ENCODE results near the gene WIPF3. TPM values are rescaled to one million over a fixed set of nuclear protein-coding genes. Genes with fewer than 3 reads are reported as not detected.
A peak's percentile ranks its signal among the peaks of the same experiment; 100 is the strongest.

The WIPF3 gene, protein sequence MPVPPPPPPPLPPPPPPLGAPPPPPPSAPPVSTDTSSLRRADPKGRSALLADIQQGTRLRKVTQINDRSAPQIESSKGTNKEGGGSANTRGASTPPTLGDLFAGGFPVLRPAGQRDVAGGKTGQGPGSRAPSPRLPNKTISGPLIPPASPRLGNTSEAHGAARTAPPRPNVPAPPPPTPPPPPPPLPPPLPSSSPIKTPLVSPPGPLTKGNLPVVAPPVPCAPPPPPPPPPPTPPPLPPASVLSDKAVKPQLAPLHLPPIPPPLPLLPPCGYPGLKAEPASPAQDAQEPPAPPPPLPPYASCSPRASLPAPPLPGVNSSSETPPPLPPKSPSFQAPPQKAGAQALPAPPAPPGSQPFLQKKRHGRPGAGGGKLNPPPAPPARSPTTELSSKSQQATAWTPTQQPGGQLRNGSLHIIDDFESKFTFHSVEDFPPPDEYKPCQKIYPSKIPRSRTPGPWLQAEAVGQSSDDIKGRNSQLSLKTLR
- 1 to 10 TPM; 1.8 to 3.8 TPM for total RNA-seq
- long read RNA-seq, partial matches to known transcripts, result 2 of 2 reads
- long read RNA-seq, other reads (novel, unspliced or antisense), result 0 of 2 reads

DNA sequence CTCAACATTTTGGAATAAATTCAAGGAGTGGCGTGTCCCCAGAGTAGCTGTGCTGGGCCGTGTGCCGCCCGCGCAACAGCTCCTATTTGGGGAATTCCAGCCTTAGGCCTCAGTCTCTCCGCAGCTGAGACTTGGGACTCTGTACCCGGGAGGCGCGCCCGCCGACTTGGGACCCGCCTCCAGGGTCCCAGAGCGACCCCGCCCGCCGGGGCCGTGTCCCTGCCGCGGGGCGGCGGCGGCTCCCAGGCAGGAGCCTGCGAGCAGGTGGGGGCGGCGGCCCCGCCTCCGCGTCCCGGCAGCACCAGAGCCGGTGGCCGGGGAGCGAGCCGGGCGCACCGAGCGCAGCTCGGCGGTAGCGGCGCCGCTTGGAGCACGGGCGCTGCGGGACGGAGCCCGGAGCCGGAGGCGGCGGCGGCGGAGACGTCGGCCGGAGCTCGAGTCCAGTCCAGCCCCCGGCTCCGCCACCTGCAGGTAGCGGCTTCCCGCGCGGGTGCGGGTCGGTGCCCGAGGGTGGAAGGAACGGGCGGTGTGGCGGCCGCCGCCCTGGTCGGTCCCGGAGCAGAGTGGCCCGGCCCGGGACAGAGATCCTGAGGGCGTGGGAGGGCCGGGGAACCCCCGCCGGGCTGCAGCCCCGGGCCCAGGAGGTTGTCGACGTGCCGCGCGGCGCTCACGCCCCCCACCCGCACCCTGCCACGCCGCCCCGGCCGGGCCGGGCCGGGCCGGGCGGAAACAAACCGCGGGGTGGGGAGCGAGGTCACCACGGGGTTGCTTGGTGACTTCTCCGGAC is at the start of gene WIPF3:
Gene WIPF3, plus strand, starts transcription at position 301 of the 787 bp plus-strand sequence. CDS start 28,217 bp downstream, outside the sequence.
- DNase-seq (peak; percentile 39), ATAC-seq (peak; percentile 77 to 78)
- intact Hi-C loops (cut with DNase I), result no loop called here

DNA sequence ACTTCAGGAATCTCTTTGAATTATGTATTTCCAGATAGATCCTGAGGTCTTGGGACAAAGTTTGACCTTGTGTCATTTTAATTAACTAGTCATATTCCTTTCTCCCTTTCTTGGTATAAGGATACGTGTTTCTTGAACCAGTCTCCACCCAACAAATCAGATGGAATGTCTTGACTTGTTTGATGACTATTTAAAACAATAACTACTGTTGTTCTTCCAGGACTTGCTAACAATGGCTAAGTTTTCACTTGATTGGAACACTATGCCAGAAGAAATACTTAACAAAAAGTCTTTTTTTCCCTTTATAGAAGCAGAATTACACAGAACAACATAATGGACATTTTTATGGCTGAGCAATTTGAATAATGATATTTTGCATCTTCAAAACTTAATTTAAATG is 43.0 kb upstream of the WIPF3 start:
- intact Hi-C loops (cut with DNase I), result no loop called here
- DNase-seq (no peak), ATAC-seq (no peak)

DNA sequence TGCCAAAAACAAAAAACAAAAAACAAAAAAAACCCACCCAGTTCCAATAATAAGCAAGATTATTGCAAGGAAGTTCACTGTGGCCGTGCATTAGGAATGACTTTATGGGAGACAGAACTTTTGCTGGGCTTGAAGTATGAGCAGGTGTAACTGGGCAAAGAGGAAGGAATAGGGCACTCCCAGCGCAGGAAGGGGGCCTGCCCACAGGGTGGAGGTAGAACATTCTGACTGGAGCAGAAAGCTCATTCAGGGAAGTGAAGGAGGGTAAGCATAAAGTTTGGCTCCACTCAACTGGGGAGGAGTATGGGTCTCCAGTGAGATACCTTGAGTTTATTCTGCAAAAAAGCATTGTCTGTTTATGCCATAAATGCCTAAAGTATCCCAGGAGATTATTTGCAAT is 42.1 kb upstream of the WIPF3 start:
- intact Hi-C loops (cut with DNase I), result no loop called here
- no peak for DNase-seq
- no peak for ATAC-seq

DNA sequence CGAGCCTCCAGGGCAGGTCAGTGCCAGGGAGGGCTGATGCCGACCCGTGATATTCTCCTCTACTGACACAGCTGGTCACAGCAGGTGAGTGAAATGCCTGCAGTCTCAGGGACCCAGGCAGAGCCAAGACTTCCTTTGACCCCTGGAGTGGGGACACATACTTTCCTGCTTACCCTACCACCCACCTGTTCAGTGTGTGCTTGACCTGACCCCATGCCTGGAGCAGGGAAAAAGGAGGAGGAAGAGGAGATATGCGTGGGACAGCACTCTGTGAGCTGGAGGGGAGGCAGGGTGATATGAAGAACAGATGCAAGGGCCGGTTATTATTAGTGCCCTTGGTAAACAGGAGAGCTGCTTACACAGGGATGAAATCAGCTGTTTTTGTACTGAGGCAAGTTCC is 40.8 kb upstream of the WIPF3 start:
- intact Hi-C loops (cut with DNase I), result no loop called here
- no peak for ATAC-seq
- DNase-seq, result no peak

DNA sequence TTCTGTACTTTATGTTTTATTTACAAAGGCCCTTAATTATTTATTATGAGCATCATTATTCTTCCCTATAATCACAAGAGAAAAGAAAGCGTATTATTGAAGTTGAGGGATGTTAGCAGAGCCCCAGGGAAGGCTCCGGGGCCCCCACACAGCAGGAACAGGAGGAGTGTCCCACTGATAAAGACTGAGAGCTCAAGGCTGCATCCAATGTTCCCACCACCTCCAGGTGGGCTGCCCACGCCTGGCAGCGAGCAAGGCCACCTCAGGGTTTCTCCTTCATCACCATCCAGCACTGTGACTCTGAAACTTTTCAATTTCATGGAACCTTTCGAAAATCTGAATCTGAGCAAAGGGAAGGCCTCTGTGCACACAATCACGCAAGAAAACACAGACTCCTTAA is 35.9 kb upstream of the WIPF3 start:
- intact Hi-C loops (cut with DNase I), result no loop called here
- ATAC-seq (no peak), DNase-seq (no peak)

DNA sequence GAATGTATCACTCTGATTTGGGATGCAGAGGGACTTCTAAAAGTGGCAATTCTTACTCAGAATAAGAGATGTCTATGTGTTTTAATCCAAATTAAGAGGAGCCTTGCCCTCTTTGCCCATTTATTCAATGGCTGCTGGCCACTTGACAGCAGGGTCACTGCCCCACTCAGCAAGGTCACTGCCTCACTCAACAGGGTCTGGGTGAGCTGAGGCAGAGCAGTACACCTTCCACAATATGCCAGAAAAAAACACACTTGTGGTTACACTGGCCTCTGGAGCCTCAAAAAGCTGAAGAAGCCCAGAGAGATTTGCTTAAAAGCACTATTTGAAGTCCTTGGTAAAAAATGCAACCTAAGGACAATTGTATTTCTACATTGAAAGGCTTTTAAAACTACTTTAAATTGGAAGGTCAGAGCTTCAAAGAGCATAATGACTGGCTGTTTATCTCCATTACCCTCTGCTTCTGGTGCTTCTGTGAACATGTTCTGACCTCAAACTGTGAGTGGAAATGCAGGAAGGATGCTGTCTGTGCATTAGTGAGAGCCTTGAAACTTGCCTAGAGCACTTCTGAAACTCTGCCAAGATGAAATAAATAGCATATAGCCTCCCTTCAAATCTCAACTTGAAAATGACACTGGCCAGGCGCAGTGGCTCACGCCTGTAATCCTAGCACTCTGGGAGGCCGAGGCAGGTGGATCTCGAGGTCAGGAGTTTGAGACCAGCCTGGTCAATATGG is 35.1 kb upstream of the WIPF3 start:
- DNase-seq, result no peak
- intact Hi-C loops (cut with DNase I), result no loop called here
- ATAC-seq, result peak; percentile 40 to 63

DNA sequence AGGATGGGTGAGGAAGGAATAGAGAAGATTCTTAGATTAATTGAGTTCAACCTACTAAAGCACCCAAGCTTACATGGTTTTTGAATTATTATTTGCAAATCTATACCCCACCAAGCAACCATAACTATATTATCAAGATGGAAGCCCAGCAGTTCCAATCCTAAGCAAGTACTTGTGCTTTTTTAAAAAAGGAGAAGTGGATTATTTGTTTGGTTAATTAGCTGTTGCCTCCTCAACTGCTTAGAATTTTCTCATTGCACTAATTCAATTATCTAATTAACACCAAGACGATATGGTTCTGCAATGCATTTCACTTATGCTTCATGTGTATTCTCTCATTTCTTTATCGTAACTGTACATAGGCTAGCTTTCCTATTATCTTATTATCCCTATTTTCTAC is 27.3 kb upstream of the WIPF3 start:
- ATAC-seq, result no peak
- no peak for DNase-seq
- intact Hi-C loops (cut with DNase I), result no loop called here

DNA sequence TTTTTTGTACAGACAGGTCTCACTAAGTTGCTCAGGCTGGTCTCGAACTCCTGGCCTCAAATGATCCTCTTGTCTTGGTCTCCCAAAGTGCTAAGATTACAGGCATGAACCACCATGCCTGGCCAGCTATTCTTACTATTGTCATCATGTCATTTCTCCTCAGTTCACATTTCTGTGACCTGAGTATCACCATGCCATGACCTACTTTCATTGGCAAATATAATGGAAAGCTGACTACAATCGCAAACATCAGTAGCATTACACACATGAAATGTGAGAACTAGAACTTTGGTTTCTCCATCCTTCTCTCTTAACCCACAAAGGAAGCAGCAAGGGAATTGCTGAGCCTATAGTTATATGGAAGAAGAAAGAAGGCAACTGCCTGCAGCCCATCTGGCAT is 26.0 kb upstream of the WIPF3 start:
- DNase-seq (no peak), ATAC-seq (no peak)
- intact Hi-C loops (cut with DNase I), result no loop called here

DNA sequence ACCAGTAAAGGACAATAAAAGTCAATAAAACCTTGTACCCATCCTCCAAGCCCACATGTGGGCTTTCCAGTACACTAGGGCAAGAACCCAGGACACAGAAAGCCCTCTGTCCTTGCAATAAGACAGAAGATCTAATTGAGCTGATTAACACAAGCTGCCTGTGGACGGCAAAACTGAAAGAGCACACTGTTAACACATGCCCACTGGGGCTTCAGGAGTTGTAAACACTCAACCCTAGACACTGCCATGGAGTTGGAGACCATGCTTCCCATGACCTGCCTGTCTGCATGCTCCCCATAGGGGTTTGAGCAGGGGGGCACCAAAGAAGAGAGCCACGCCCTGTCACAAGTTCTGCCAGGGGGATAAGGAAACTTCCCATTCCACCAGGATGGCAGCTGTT is 22.6 kb upstream of the WIPF3 start:
- no peak for DNase-seq
- no peak for ATAC-seq
- intact Hi-C loops (cut with DNase I), result no loop called here

DNA sequence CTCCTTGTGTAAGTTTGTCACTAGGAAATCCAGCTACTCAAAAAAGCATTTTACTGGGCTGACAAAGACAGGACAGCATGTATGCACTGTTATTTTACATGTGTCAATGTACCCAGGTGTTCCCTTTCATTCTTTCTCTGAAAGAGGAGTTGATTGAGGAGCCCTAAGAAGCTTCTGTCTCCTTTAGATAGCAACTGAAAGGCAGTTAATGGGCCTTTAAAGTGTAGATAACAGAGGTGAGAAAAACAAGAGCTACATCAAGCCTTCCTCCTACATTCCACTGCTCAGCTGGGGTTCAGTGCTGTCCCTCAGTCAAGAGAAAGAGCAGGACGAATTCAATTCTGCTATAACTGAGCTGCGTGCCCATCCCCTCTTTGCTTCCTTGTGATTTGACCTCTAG is 12.8 kb upstream of the WIPF3 start:
- DNase-seq, result no peak
- ATAC-seq, result no peak
- intact Hi-C loops (cut with DNase I), result no loop called here

DNA sequence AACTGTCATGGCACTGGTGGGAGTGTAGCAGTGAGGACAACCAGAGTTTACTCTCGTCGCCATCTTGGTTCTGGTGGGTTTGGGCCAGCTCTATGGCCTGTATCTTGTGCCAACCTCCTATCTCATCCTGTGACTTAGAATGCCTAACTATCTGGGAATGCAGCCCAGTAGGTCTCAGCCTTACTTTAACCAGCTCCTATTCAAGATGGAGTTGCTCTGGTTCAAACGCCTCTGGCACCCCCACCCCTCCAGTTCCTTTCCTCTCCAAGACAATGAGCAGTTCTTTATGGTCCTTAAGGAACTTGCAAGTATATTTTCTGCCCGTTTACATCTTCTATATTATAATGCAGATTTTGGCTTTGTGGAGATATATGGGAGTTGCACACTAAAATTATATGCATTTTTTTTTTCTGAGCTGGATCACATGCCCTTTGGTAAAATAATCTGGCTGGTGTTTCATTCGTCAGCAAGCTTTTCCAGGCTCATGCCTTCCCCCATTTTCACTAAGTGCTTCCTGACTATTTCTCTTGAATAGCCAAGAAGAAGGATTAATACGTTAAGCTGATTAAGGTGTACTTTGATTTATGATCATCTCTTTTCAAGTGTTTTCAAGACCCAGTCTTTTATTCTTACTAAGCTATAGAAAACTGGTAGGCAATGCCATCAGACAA is 11.2 kb upstream of the WIPF3 start:
- intact Hi-C loops (cut with DNase I), result no loop called here
- DNase-seq, result no peak
- ATAC-seq, result no peak

DNA sequence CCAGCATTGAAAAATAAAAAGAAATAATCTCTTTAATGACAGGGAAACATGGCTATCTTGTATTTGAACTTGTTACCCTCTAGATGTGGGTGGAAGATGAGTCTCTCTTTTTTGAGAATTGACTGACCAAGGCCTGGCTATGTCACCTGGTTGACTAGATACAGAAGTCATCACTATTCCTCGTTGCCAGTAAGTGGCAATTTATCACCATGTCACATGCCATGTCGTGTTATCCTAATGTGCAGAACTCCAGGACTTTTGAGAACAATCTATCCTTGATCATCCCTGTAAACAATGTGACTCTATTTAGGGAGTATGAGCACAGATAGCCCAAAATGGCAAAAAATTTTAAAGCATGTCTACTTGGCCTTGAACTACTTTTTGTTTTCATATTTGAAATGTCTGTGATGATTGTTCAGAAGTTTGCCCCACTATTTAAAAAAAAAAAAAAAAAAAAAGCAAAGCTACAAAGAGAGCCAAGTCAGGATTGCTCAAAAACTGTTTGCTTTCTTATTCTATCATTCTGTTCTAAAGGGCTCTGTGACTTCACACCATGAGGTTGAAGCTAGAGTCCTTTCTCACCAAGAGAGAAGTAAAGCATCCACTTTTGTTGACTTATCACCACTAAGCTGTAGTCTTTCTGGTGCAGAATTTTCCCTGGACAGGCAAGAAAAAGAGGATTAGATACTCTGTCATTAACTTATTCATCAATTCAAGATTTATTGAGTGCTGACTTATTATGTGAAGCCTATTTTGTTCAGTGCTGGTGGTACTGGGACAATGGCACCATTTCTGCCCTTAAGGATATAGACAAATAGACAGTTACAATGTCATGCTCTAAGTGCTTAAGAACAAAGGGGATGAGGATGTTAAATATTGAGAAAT is 10.4 kb upstream of the WIPF3 start:
- no peak for ATAC-seq

DNA sequence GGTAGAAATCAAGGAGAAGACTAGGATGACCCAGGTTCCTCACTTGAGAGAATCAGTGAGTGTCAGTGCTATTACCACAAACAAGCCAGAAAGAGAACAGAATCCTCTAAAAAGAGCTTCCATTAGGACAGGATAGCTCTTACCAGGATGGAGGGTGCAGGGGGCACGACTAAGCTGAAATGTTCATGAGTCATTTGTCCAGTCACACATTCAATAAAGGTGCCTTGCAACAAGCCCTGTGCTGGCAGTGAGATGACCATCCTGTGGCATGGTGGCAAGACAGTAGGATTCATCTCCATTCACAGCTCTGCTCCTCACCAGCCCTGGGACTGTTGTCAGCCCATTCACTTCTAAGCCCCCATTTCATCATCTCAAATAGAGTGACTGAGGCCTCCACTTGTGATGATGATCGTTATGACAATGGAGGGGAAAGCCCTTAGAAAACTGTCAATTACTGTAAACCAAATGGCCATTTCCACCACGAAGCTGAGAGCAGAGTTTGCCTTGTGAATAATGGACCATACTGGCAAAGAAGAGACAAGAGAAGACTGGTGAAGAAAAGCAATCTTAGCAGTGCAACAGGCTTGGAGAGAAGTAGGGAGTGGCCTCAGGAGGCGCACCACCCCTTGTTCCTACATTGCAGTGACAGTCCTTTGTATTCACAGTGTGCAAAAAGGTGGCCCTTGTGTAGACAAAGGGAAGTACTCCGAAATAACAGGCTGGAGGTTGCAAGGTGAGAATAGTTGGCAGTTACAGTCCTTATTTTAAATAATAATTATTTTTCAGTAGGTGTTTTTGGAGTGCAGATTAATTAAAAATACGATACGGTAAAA is 9.0 kb upstream of the WIPF3 start:
- intact Hi-C loops (cut with DNase I), result no loop called here
- ATAC-seq (no peak), DNase-seq (no peak)

More for the DNA sequence above, 10.4 kb upstream of the WIPF3 start:
- no peak for DNase-seq
- intact Hi-C loops (cut with DNase I), result no loop called here

DNA sequence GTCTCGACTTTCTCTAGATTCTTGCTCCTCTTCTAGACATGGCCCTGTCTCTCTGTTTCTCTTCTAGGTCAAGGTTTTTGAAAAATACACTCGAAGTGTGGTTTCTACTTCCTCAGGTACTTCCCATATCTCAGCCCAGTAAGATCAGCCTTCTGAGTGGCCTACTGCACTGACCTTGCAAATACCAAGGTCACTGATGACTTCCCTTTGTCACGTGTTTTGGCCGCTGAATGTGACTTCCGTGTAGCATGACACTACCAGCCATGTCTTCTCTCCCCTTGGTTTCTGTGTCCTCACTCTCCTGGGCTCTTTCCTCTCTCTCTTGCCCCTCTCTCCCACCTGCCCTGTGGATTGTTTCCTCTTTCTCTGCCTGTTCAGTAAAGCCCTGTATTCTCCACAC is 7.9 kb upstream of the WIPF3 start:
- no peak for ATAC-seq
- intact Hi-C loops (cut with DNase I), result no loop called here
- DNase-seq, result no peak

DNA sequence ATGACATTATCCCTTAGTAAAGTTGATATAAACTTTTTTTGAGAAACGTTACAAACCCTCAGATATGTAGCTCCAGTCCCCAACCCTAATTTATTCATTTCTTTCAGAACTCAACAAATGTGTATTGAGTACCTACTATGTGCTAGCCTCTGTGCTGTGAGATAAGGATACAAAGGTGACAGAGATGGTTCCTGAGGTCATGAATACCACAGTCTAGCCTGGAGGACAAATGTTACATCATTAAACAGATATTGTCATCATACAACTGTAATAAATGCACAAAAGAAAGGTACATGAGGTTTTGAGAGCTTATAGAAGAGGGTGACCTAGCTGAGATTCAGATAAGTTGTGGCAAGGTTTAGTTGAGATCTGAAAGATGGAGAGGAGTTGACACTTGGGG is 4.4 kb upstream of the WIPF3 start:
- no peak for DNase-seq
- no peak for ATAC-seq
- intact Hi-C loops (cut with DNase I), result no loop called here

DNA sequence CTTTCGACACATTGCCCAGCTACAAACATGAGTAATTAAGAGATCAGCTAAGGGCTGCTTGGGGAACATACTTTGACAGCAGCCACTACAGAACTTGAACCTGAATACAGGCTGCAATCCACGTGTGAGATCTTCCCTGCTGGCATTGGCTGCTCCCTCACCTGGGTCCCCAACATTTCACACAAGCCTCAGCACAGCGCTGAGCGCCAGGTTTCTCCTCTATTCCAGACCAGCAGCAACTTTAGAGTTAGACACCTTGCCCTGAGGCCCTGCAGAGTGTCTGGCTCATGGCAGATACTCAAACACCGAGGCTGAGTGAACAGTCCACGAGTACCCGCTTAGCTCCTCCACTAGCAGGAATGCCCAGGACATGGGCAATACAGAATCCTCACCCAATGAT is 1.3 kb upstream of the WIPF3 start:
- ATAC-seq (no peak), DNase-seq (no peak)
- intact Hi-C loops (cut with DNase I), result no loop called here

DNA sequence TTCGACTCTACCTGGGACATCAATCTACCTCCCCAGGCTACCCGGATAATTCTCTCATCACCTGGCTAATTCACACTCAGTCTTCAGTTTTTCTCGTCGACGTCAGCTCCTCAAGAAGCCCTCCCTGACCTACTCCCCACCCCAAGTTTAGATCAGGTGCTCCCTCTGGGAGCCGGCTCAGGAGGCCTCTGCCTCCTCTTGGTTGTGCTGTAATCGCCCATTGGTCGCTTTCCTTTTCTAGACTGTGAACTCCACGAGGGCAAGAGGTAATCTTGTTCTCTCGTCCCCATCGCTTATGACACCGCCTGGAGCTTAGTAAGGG is 461 bp upstream of the WIPF3 start:
- no peak for DNase-seq
- intact Hi-C loops (cut with DNase I), result no loop called here
- no peak for ATAC-seq

Measured in left cardiac atrium (tissue), 4 donors.